Upper lobe of left lung (tissue), 4 donors: ENCODE data around the gene CEP152.

ENCODE experiments used
- CTCF ChIP-seq, 6 experiments: fragments of 450-650 bp in 4 of 6; fragments of 200-600 bp in 2 of 6; sonication (generic) in 2 of 6; IDR thresholded peaks; one replicate each; pipeline ENCODE4 v1.5.1; 2016 to 2019; ENCODE audit warnings: antibody characterized with exemption in 6 of 6
- POLR2A ChIP-seq, 4 donors: fragments of 450-650 bp; IDR thresholded peaks; one replicate each; pipeline ENCODE4 v1.5.1; 2016 to 2017; ENCODE audit warnings: antibody characterized with exemption in 4 of 4, mild to moderate bottlenecking in 2 of 4

- TF ChIP-seq CTCF (IDR thresholded peaks at IDR 0.05), result no peak
- TF ChIP-seq POLR2A (IDR thresholded peaks at IDR 0.05), result no peak
Observed at GRCh38 chr15:48859426-48859825, 48.6 kb upstream of the CEP152 start.
